IMR-90 (cell line): ENCODE data around the gene SAMD11. TPM values are rescaled to one million over a fixed set of nuclear protein-coding genes. Genes with fewer than 3 reads are reported as not detected.
A peak's percentile ranks its signal among the peaks of the same experiment; 100 is the strongest.

Source experiments
- ATAC-seq: fragments of 200-7000 bp; cut with Tn5 transposase; 2 replicates; pipeline ENCODE4 v1.9.1; 2020; ENCODE audit warnings: low read depth, mild to moderate bottlenecking, moderate library complexity
- BruUV-seq: library from RNA; stranded (reverse); fragments of 400-500 nt; replicated peaks from 2 replicates; lab custom pipeline; 2021; lab: Mats Ljungman, UMichigan
- CTCF ChIA-PET: fragments of 300-600 bp; formaldehyde crosslinking; extraction: SDS; loops from one replicate; lab custom pipeline; 2021; ENCODE audit warnings: antibody characterized with exemption; lab: Yijun Ruan, JAX
- POLR2A ChIA-PET: fragments of 300-600 bp; sonication (Branson Sonifier 250); formaldehyde crosslinking; loops from one replicate; lab custom pipeline; 2022; ENCODE audit warnings: antibody characterized with exemption; ENCODE audit not compliant: unreplicated experiment; lab: Charles Lee
- DNase-seq: peaks from one replicate; pipeline ENCODE4 v3.0.0; 2013
- H2AFZ ChIP-seq: replicated peaks from 2 replicates; pipeline ENCODE3; 2013; ENCODE audit warnings: low read length, mild to moderate bottlenecking; ENCODE audit not compliant: poor library complexity
- H2AK5ac ChIP-seq: 2 replicates; pipeline ENCODE4 v1.6.1; 2013; ENCODE audit warnings: low read depth, low read length, inconsistent platforms
- H2AK9ac ChIP-seq: replicated peaks from 2 replicates; pipeline ENCODE3; 2013; ENCODE audit warnings: mild to moderate bottlenecking, low read depth, low read length, moderate library complexity; ENCODE audit not compliant: poor library complexity
- H2BK120ac ChIP-seq: 2 replicates; pipeline ENCODE4 v1.6.1; 2013; ENCODE audit warnings: low read depth, low read length, inconsistent platforms
- H2BK15ac ChIP-seq: 3 replicates; pipeline ENCODE4 v1.6.1; 2013; ENCODE audit warnings: low read depth, low read length, inconsistent platforms
- H2BK20ac ChIP-seq: 2 replicates; pipeline ENCODE4 v1.6.1; 2013; ENCODE audit warnings: low read depth, mild to moderate bottlenecking, inconsistent platforms, low read length, moderate library complexity
- H2BK5ac ChIP-seq: 2 replicates; pipeline ENCODE4 v1.6.1; 2013; ENCODE audit warnings: mild to moderate bottlenecking, low read depth, low read length, inconsistent platforms; ENCODE audit not compliant: poor library complexity, severe bottlenecking
- H3K14ac ChIP-seq: replicated peaks from 2 replicates; pipeline ENCODE4 v1.6.1; 2013; ENCODE audit warnings: low read depth, low read length, inconsistent platforms
- H3K18ac ChIP-seq: 2 replicates; pipeline ENCODE4 v1.6.1; 2013; ENCODE audit warnings: low read depth, low read length, control low read depth
- H3K23ac ChIP-seq: 2 replicates; pipeline ENCODE4 v1.6.1; 2013; ENCODE audit warnings: low read depth, low read length, inconsistent platforms
- H3K27ac ChIP-seq: 2 replicates; pipeline ENCODE4 v1.5.1; 2013; ENCODE audit warnings: mild to moderate bottlenecking, control low read depth, low read length; ENCODE audit not compliant: insufficient read depth
- H3K27me3 ChIP-seq: 2 replicates; pipeline ENCODE4 v1.6.1; 2013; ENCODE audit warnings: low read length; ENCODE audit not compliant: control insufficient read depth, insufficient read depth
- H3K36me3 ChIP-seq: 2 replicates; pipeline ENCODE4 v1.6.1; 2013; ENCODE audit warnings: low read length, mixed read lengths; ENCODE audit not compliant: control insufficient read depth, insufficient read depth
- H3K4ac ChIP-seq: 2 replicates; pipeline ENCODE4 v1.6.1; 2013; ENCODE audit warnings: low read depth, low read length, inconsistent platforms
- H3K4me1 ChIP-seq: 2 replicates; pipeline ENCODE4 v1.6.1; 2013; ENCODE audit warnings: low read length, mixed read lengths; ENCODE audit not compliant: control insufficient read depth, insufficient read depth
- H3K4me2 ChIP-seq: 2 replicates; pipeline ENCODE4 v1.6.1; 2013; ENCODE audit warnings: low read depth, mild to moderate bottlenecking, control low read depth, low read length, moderate library complexity
- H3K4me3 ChIP-seq: 2 replicates; pipeline ENCODE4 v1.5.1; 2013; ENCODE audit warnings: low read depth, mild to moderate bottlenecking, control low read depth, low read length, moderate library complexity; ENCODE audit not compliant: insufficient read depth
- H3K56ac ChIP-seq: 2 replicates; pipeline ENCODE4 v1.6.1; 2013; ENCODE audit warnings: low read length, inconsistent platforms; ENCODE audit not compliant: insufficient read depth; ENCODE audit errors: extremely low read depth
- H3K79me1 ChIP-seq, 2 experiments: 2 replicates each; pipeline ENCODE4 v1.6.1; 2013; ENCODE audit warnings: low read length in 2 of 2, inconsistent platforms in 1 of 2, low read depth in 1 of 2
- H3K9ac ChIP-seq: 2 replicates; pipeline ENCODE4 v1.6.1; 2013; ENCODE audit warnings: low read depth, low read length, control low read depth
- H3K9me1 ChIP-seq: 2 replicates; pipeline ENCODE4 v1.6.1; 2013; ENCODE audit warnings: low read length, inconsistent platforms; ENCODE audit not compliant: insufficient read depth
- H3K9me3 ChIP-seq: 2 replicates; pipeline ENCODE4 v1.6.1; 2013; ENCODE audit warnings: low read length; ENCODE audit not compliant: control insufficient read depth, insufficient read depth
- H4K20me1 ChIP-seq: 2 replicates; pipeline ENCODE4 v1.6.1; 2013; ENCODE audit warnings: low read length, inconsistent platforms; ENCODE audit not compliant: insufficient read depth
- H4K5ac ChIP-seq: 2 replicates; pipeline ENCODE4 v1.6.1; 2013; ENCODE audit warnings: mild to moderate bottlenecking, low read depth, low read length, control low read depth
- H4K8ac ChIP-seq, 2 experiments: 2 replicates each; pipeline ENCODE4 v1.6.1; 2013; ENCODE audit warnings: low read depth in 2 of 2, low read length in 2 of 2, control low read depth in 1 of 2, inconsistent platforms in 1 of 2
- H4K91ac ChIP-seq: 2 replicates; pipeline ENCODE4 v1.6.1; 2013; ENCODE audit warnings: low read depth, low read length, inconsistent platforms; ENCODE audit not compliant: insufficient read depth
- NFE2L2 ChIP-seq: fragments of 150-350 bp; IDR thresholded peaks from 2 replicates; pipeline ENCODE4 v1.6.1; 2016; ENCODE audit warnings: low read depth, mild to moderate bottlenecking, low read length
- USF2 ChIP-seq: fragments of 150-350 bp; IDR thresholded peaks from 2 replicates; pipeline ENCODE4 v1.6.1; 2017; ENCODE audit warnings: mild to moderate bottlenecking, antibody characterized with exemption, low read length, low read depth
- WGBS, 2 experiments: methylation state at CpG; one replicate each; pipeline versions ENCODE4 v1.1.5 to v1.1.7; 2013; ENCODE audit warnings: missing lambda C conversion rate in 2 of 2; ENCODE audit not compliant: insufficient read length in 1 of 2; ENCODE audit errors: extremely low coverage in 2 of 2; 5-methylcytosine and 5-hydroxymethylcytosine counted together
- dilution Hi-C: fragments of 300-500 bp; cut with HindIII; formaldehyde crosslinking; loops from one replicate; pipeline ENCODE4 v1.14.3; 2018; ENCODE audit warnings: low sequenced_read_pairs; ENCODE audit not compliant: unreplicated experiment
- in situ Hi-C: fragments of 300-500 bp; cut with MboI; formaldehyde crosslinking; loops from 3 replicates; pipeline ENCODE4 v1.14.3; 2019; ENCODE audit warnings: low sequenced_read_pairs, inconsistent platforms, mixed read lengths
- intact Hi-C: fragments of 100-400 bp; cut with micrococcal nuclease; formaldehyde crosslinking; loops from 2 replicates; pipeline ENCODE4 v1.10.0; 2022
- polyA plus RNA-seq, 3 experiments: library from polyadenylated mRNA; depleted of rRNA; stranded (reverse); fragments of >200 nt; gene quantifications; 2 replicates each; pipeline ENCODE4 v1.2.3, GENCODE V29; 2012; ENCODE audit warnings: low replicate concordance in 1 of 3
- total RNA-seq: library from RNA; depleted of rRNA; stranded (reverse); fragments of >200 nt; gene quantifications from 2 replicates; pipeline ENCODE4 v1.2.3, GENCODE V29; 2012

Gene SAMD11
- total and polyA plus RNA-seq, 2 of the 4 experiments (the other 2 are of a cell fraction): 5.9 to 22.9 TPM

DNA sequence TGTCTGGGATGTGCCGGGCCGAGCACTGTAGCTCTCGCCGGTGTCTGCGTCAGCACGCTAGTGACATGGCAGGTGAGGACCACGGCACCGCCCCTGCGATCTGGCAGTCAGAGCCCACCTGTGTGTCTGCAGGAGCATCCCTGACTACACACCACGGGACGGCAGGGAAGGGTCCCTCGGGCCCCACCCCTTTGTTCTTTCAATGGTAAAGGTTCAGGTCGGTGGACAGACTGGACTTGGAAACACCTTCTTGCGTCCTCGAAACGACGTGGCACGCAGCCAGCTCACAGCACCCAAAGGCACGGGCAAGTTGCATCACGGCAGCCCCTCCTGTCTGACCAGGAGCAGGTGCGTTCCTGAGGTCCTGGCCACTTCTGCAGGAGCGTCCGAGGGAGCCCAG lies 3.7 kb upstream of the SAMD11 start:
- Histone ChIP-seq H2BK15ac (no peak overlapping the region), H3K36me3 (peaks cover 2% of the 10 kb centered on the region; the same call in 1 of the 2 replicates), H3K56ac (no peak overlapping the region), H2AFZ (no peak overlapping the region), H3K27me3 (no peaks in the 10 kb centered on the region; the same call in 1 of the 2 replicates), H3K18ac (no peak overlapping the region), H4K91ac (no peak overlapping the region), H2AK9ac (no peak overlapping the region), H3K14ac (no peak overlapping the region), H3K27ac (no peak overlapping the region), H3K9ac (no peak overlapping the region), H3K79me1 (peaks cover 4 to 15% of the 10 kb centered on the region in 2 experiments; a peak in 1 of 4 replicates), H3K9me1 (peaks cover 5% of the 10 kb centered on the region), H3K4me3 (no peak overlapping the region), H3K23ac (no peak overlapping the region), H3K9me3 (no peaks in the 10 kb centered on the region), H3K4me2 (no peak overlapping the region), H4K5ac (no peak overlapping the region), H2BK20ac (no peak overlapping the region), H4K20me1 (peaks cover 3% of the 10 kb centered on the region), H3K4me1 (peaks cover 24% of the 10 kb centered on the region), H2BK120ac (no peak overlapping the region), H4K8ac (peak overlapping the region in 1 of 2 experiments; percentile 36; a peak in 1 of 4 replicates), H2BK5ac (no peak overlapping the region), H3K4ac (peak overlapping the region; percentile 71; the same call in 1 of the 2 replicates), H2AK5ac (peak overlapping the region; percentile 31; the same call in 1 of the 2 replicates)
- ChIA-PET POLR2A (no interaction called here), CTCF (interaction anchor here (1.1 kb wide), 1 partner anchor 8 kb away, joined by 5 read pairs; no protein-coding TSS in a partner anchor)
- ATAC-seq: no peak
- in situ Hi-C loops (no loop called here), dilution Hi-C loops (no loop called here), intact Hi-C loops (loop anchor here (5.0 kb wide), 1 partner anchor 37 kb away; the partner anchor contains the start of gene NOC2L)
- DNase-seq: no peak
- no TSS peak for BruUV-seq
- TF ChIP-seq USF2 (no peak), NFE2L2 (no peak)
- WGBS, 2 experiments: 77% methylated on average over 20 of the region's 23 CpGs; no CpG with 5 or more reads in 1 of the 2 experiments
